MM.1S (cell line): ENCODE results near the gene ATP7A.

Source experiments
- DNase-seq: peaks from one replicate; pipeline ENCODE4 v3.0.0-alpha.2; 2015
- H2AFZ ChIP-seq: fragments of 300-600 bp; sonication (generic); 2 replicates; pipeline ENCODE4 v1.6.0; 2016; ENCODE audit warnings: antibody characterized with exemption, low read length
- H3F3A ChIP-seq: fragments of 300-600 bp; sonication (generic); 2 replicates; pipeline ENCODE4 v1.6.1; 2016; ENCODE audit warnings: mild to moderate bottlenecking, antibody characterized with exemption, low read length, moderate library complexity, mixed read lengths; ENCODE audit not compliant: insufficient read depth
- H3K27ac ChIP-seq: fragments of 300-600 bp; sonication (generic); 2 replicates; pipeline ENCODE4 v1.5.1; 2016; ENCODE audit warnings: mild to moderate bottlenecking, low read length
- H3K27me3 ChIP-seq: fragments of 300-600 bp; sonication (generic); replicated peaks from 2 replicates; pipeline ENCODE4 v1.6.0; 2016; ENCODE audit warnings: low read length; ENCODE audit not compliant: insufficient read depth
- H3K36me3 ChIP-seq: fragments of 300-600 bp; sonication (generic); replicated peaks from 2 replicates; pipeline ENCODE4 v1.6.1; 2016; ENCODE audit warnings: mild to moderate bottlenecking, low read length, mixed read lengths; ENCODE audit not compliant: insufficient read depth
- H3K4me1 ChIP-seq: fragments of 300-600 bp; sonication (generic); 2 replicates; pipeline ENCODE4 v1.6.1; 2016; ENCODE audit warnings: low read length, mixed read lengths
- H3K4me2 ChIP-seq: fragments of 300-600 bp; sonication (generic); 2 replicates; pipeline ENCODE4 v1.6.0; 2016; ENCODE audit warnings: low read depth, low read length
- H3K4me3 ChIP-seq: fragments of 300-600 bp; sonication (generic); 2 replicates; pipeline ENCODE4 v1.5.1; 2016; ENCODE audit warnings: low read length, mixed read lengths
- H3K79me2 ChIP-seq: fragments of 300-600 bp; sonication (generic); 2 replicates; pipeline ENCODE4 v1.6.1; 2016; ENCODE audit warnings: mixed run types, low read length, mixed read lengths
- H3K9ac ChIP-seq: fragments of 300-600 bp; sonication (generic); 2 replicates; pipeline ENCODE4 v1.6.1; 2016; ENCODE audit warnings: low read length, mixed read lengths
- H3K9me2 ChIP-seq: fragments of 300-600 bp; sonication (generic); replicated peaks from 2 replicates; pipeline ENCODE4 v1.6.1; 2016; ENCODE audit warnings: mild to moderate bottlenecking, low read length, mixed read lengths; ENCODE audit not compliant: insufficient read depth
- H3K9me3 ChIP-seq: fragments of 300-600 bp; sonication (generic); replicated peaks from 2 replicates; pipeline ENCODE4 v1.6.1; 2016; ENCODE audit warnings: mild to moderate bottlenecking, low read length, mixed read lengths; ENCODE audit not compliant: insufficient read depth
- H4K20me1 ChIP-seq: fragments of 300-600 bp; sonication (generic); 2 replicates; pipeline ENCODE4 v1.6.1; 2016; ENCODE audit warnings: mild to moderate bottlenecking, low read length, moderate library complexity, mixed read lengths; ENCODE audit not compliant: insufficient read depth
- EZH2phosphoT487 ChIP-seq: fragments of 300-600 bp; sonication (generic); IDR thresholded peaks from 2 replicates; pipeline ENCODE4 v1.6.1; 2018; ENCODE audit warnings: antibody characterized with exemption, low read length

Gene ATP7A

DNA sequence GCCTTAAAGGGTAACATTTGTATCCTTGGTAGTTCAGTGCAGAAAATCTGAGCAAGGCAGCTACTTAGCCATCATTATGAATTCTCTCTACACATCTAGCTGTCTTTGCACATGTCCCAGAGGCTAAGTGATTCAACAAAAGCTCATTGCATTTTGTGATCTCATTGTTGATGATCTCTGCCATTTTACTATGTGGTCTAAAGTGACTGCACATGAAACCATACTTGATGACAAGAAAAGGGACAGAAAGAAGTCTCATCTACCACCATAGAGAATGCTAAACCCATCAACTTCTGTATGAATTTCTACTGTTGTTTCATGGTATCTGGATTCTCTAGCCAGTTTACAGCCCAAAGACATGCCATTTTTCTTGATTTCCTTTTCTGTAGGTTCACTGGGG is 187.6 kb downstream of the ATP7A start:
- TF ChIP-seq EZH2phosphoT487, result no peak
- Histone ChIP-seq H3K9me2 (no peaks in the 10 kb centered on the region), H3K4me1 (no peaks in the 10 kb centered on the region), H3K9me3 (no peaks in the 10 kb centered on the region), H3K79me2 (no peaks in the 10 kb centered on the region), H3K4me2 (no peak overlapping the region), H3K9ac (no peak overlapping the region), H3K27me3 (no peaks in the 10 kb centered on the region), H3K36me3 (no peaks in the 10 kb centered on the region), H4K20me1 (no peaks in the 10 kb centered on the region), H3K4me3 (no peak overlapping the region), H3K27ac (no peak overlapping the region), H3F3A (no peaks in the 10 kb centered on the region), H2AFZ (no peak overlapping the region)
- DNase-seq, result no peak
